Measurements from ENCODE around the gene THRAP3.

Gene THRAP3

GRCh38 chr1:36352910-36353878 is 129.0 kb downstream of the THRAP3 start:
- DNase-seq (ENCODE audit: low read depth), result no peak

- DNase-seq (ENCODE audit: low read depth), result no peak
Observed at GRCh38 chr1:36354486-36354885, 130.2 kb downstream of the THRAP3 start.
